ENCODE results near the gene PLA2G6. TPM values are rescaled to one million over a fixed set of nuclear protein-coding genes. Genes with fewer than 3 reads are reported as not detected.

PLA2G6 gene
- total RNA-seq, 2 experiments from 2014 or later: 31.5 to 32.2 TPM

GRCh38 chr22:38110863-38111852, 70.5 kb downstream of the PLA2G6 start:
- peaks cover 2% of the 10 kb centered on the region for H3K9me3 Mint-ChIP-seq
- no peak overlapping the region for H3K27ac Mint-ChIP-seq
- no peak for DNase-seq
- H3K36me3 Mint-ChIP-seq: peaks cover 2% of the 10 kb centered on the region
- no peaks in the 10 kb centered on the region for H3K4me1 Mint-ChIP-seq
- no peak overlapping the region for H3K4me3 Mint-ChIP-seq
- no peaks in the 10 kb centered on the region for H3K27me3 Mint-ChIP-seq

- DNase-seq: no peak
- Mint-ChIP-seq H3K27ac (no peak within 1 kb of the TSS), H3K4me1 (no peaks in the 10 kb centered on the region), H3K4me3 (peak within 1 kb of the TSS; percentile 18), H3K36me3 (peaks cover 2% of the 10 kb centered on the region), H3K27me3 (no peaks in the 10 kb centered on the region), H3K9me3 (peaks cover 2% of the 10 kb centered on the region)
Observed at GRCh38 chr22:38110008-38110862, 71.4 kb downstream of the PLA2G6 start, which contains the start of gene BAIAP2L2. Gene BAIAP2L2, minus strand, starts transcription at chr22:38110684. Its CDS starts 159 bp downstream, at chr22:38110525.

GRCh38 chr22:38109371-38110001, 72.1 kb downstream of the PLA2G6 start:
- H3K27me3 Mint-ChIP-seq: no peaks in the 10 kb centered on the region
- H3K9me3 Mint-ChIP-seq: peaks cover 2% of the 10 kb centered on the region
- H3K4me3 Mint-ChIP-seq: peak overlapping the region; percentile 18
- no peak overlapping the region for H3K27ac Mint-ChIP-seq
- peaks cover 2% of the 10 kb centered on the region for H3K36me3 Mint-ChIP-seq
- no peak for DNase-seq
- peaks cover 4% of the 10 kb centered on the region for H3K4me1 Mint-ChIP-seq

DNA sequence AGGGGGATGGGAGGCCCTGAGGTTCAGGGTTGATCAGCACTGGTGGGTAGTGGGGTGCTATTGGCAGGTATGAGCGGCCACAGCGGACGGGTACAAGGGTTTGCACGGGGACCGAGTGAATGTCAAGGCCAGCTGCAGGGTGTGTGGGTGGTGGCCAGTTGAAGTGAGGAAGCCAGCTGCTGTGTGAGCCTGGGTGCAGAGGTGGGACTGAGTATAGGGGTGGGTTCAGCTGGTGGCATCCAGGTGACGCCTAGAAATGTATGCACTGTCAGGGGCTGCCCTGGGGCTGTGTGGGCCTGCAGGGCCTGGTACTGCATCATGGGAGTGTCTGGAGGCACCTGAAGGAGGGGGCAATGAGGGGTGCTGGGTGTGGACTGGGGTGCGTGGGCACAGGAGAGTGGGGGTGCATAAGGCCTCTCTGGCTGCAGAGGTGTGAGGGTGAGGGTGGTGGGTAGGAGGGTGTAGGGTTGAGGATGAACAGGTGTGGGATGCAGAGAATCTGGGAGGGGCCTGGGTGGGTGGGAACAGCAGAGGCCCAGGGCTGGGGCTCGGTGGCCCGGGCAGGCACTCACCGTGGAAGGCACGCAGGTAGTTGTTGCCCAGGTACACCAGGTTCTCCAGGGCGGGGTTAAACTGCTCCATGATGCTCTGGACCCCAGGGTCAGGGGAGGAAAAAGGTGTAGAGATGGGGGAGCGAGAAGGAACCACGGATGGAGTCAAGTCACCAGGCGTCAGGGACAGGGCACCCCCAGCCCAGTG, 72.9 kb downstream of the PLA2G6 start:
- no peak for DNase-seq
- Mint-ChIP-seq H3K4me1 (peaks cover 4% of the 10 kb centered on the region), H3K9me3 (peaks cover 2% of the 10 kb centered on the region), H3K36me3 (no peaks in the 10 kb centered on the region), H3K27ac (no peak overlapping the region), H3K4me3 (no peak overlapping the region), H3K27me3 (no peaks in the 10 kb centered on the region)

- DNase-seq: no peak
- H3K9me3 Mint-ChIP-seq: peaks cover 2% of the 10 kb centered on the region
Observed at GRCh38 chr22:38107692-38108515, 73.7 kb downstream of the PLA2G6 start.

DNA sequence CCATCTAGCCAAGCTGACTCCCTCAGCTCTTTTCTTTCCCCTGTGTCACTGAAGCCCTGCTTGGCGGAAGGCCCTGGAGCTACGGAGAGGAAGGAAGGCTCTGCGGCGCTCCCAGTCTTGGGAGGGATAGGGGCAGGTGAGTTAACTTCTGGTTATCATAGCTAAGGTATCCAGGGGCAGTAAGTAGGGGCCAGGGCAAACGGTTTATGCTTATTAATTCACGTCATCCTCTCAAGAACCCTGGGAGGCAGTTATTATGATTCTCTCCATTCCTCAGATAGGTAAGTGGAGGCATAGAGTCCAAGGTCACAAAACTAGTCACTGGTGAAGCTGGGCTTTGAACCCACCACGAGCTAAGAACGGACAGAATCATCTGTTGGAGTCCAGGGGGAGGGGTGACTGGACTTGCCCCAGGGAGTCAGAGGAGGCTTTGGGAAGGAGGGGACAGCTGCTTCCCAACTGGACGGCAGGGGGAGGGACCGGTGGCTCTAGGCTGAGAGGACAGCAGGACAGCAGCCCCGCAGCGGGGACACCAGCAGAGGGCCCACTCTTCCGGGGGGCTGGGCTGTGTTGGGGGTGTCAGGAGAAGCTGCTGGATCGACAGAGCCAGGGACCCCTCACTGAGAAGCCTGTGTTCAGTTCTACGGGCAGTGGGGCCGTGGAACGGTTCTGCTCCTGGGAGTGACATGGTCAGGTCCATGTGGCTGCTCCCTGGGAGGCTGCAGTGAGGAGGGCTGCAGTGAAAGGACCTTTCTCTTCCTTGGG, 74.6 kb downstream of the PLA2G6 start:
- Mint-ChIP-seq H3K27me3 (no peaks in the 10 kb centered on the region), H3K27ac (no peak overlapping the region), H3K4me3 (no peak overlapping the region), H3K36me3 (no peaks in the 10 kb centered on the region), H3K4me1 (peaks cover 4% of the 10 kb centered on the region), H3K9me3 (peaks cover 2% of the 10 kb centered on the region)
- DNase-seq: no peak

More at GRCh38 chr22:38107692-38108515, 73.7 kb downstream of the PLA2G6 start:
- Mint-ChIP-seq H3K36me3 (no peaks in the 10 kb centered on the region), H3K4me3 (no peak overlapping the region), H3K4me1 (peaks cover 4% of the 10 kb centered on the region), H3K27ac (no peak overlapping the region), H3K27me3 (no peaks in the 10 kb centered on the region)

DNA sequence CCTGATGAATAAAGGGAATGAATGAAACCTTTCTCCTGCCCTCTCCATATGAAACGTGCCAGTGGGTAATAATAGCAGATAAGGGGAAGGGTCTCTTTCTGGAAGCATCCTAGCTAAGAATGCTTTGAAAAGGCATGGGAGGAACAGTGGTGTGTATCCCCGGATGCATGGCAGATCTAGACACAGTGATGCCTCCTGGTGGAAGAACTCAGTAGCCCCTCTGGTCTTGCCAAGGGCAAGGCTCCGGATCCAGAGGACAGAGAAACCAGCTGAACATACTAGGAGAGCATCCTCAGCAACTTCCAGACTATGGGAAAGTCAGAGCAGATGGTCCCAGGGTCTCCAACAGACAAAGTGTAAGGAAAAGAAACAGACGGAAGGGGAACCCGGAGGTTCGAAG, 77.5 kb downstream of the PLA2G6 start:
- no peak for DNase-seq
- no peaks in the 10 kb centered on the region for H3K9me3 Mint-ChIP-seq
- peaks cover 4% of the 10 kb centered on the region for H3K4me1 Mint-ChIP-seq
- H3K4me3 Mint-ChIP-seq: no peak overlapping the region
- H3K27ac Mint-ChIP-seq: no peak overlapping the region
- H3K36me3 Mint-ChIP-seq: no peaks in the 10 kb centered on the region
- no peaks in the 10 kb centered on the region for H3K27me3 Mint-ChIP-seq

GRCh38 chr22:38103641-38104040, 78.0 kb downstream of the PLA2G6 start:
- H3K4me3 Mint-ChIP-seq: no peak overlapping the region
- DNase-seq: no peak
- H3K4me1 Mint-ChIP-seq: peaks cover 4% of the 10 kb centered on the region
- no peaks in the 10 kb centered on the region for H3K27me3 Mint-ChIP-seq
- H3K9me3 Mint-ChIP-seq: no peaks in the 10 kb centered on the region
- no peaks in the 10 kb centered on the region for H3K36me3 Mint-ChIP-seq
- H3K27ac Mint-ChIP-seq: no peak overlapping the region

GRCh38 chr22:38098410-38099249, 83.0 kb downstream of the PLA2G6 start:
- H3K4me3 Mint-ChIP-seq: no peak overlapping the region
- H3K36me3 Mint-ChIP-seq: no peaks in the 10 kb centered on the region
- no peak for DNase-seq
- H3K27me3 Mint-ChIP-seq: no peaks in the 10 kb centered on the region
- no peaks in the 10 kb centered on the region for H3K4me1 Mint-ChIP-seq
- H3K9me3 Mint-ChIP-seq: no peaks in the 10 kb centered on the region
- no peak overlapping the region for H3K27ac Mint-ChIP-seq

DNA sequence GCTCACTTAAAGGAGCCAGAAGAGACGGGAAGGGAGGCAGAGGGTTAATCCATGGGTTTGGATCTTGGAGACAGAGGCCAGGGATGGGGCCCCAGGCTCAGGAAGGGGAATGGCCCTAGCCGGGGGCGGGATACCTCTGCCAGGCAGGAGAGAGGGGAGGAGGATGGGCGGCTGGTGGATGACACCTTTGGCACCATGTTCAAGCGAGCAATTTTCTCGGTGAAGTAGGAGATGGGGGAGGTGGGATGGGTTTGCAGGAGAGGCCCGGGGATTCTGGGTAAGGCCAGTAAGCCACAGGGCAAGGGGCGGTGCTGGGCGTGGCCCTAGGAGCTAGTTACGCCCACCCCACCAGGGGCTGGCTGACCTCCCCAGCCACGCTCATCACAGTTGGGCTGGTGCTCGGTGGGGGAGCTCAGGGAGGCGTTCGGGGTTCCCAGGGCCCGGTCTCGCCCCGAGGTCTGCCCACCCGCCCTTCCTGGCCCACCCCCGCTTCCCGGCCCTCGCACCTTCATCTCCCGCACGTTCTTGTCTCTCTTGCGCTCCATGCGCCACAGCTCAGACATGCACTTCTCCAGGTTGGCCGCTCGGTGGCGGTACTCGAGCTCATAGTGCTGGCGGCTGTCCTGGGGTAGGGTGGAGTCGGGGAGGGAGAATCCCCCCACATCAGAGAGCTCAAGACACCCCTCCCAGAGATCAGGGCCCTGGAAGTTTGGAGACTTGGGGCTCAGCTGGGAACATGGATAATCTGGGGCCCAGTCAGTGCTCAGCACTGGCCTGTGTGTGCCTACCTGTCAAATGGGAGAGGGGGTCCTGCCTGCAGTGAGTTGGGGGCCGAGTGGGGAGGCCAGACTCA, 83.8 kb downstream of the PLA2G6 start:
- Mint-ChIP-seq H3K27ac (no peak overlapping the region), H3K27me3 (no peaks in the 10 kb centered on the region), H3K36me3 (no peaks in the 10 kb centered on the region), H3K4me1 (no peaks in the 10 kb centered on the region), H3K4me3 (no peak overlapping the region), H3K9me3 (no peaks in the 10 kb centered on the region)
- no peak for DNase-seq

DNA sequence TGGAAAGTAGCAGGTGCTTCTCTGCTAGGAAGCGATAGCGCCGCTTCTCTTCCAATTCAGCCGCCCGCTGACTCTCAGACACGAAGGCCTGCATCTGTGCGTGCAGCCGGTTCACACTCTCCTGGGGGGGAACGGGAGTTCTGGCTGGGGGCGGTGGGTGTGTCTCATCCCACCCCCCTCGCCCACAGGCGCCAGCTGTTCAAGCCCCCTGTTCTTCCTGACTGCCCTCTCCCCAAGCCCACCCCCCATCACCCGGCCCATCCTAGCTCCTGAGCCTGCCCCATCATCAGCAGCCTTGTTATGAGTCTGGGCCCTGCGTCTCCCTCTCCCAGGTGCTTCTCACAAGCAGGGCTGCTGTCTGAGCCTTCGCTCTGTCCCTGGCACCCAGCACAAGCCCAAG, 84.6 kb downstream of the PLA2G6 start:
- no peak for DNase-seq
- no peaks in the 10 kb centered on the region for H3K4me1 Mint-ChIP-seq
- no peaks in the 10 kb centered on the region for H3K9me3 Mint-ChIP-seq
- H3K4me3 Mint-ChIP-seq: no peak overlapping the region
- no peak overlapping the region for H3K27ac Mint-ChIP-seq
- no peaks in the 10 kb centered on the region for H3K27me3 Mint-ChIP-seq
- H3K36me3 Mint-ChIP-seq: no peaks in the 10 kb centered on the region

GRCh38 chr22:38089474-38089851, 92.2 kb downstream of the PLA2G6 start:
- DNase-seq: no peak
- Mint-ChIP-seq H3K4me3 (no peak overlapping the region), H3K27me3 (peaks cover 20% of the 10 kb centered on the region), H3K4me1 (no peaks in the 10 kb centered on the region), H3K27ac (no peak overlapping the region), H3K9me3 (no peaks in the 10 kb centered on the region), H3K36me3 (peaks cover 4% of the 10 kb centered on the region)

Measured in activated naive CD8-positive, alpha-beta T cell treated with anti-CD3 and anti-CD28 coated beads for 36 hours (primary cell).